8988T (cell line): ENCODE data around the gene RNF40.

Experiments used
- DNase-seq: peaks from one replicate; pipeline ENCODE4 v3.0.0; 2011

Gene RNF40

GRCh38 chr16:30761928-30762902 lies at the start of gene RNF40, which contains the start of gene CFAP119:
TSS of gene RNF40 (plus strand) at chr16:30762322. CDS start at chr16:30762546, 224 bp downstream.
TSS of gene CFAP119 (minus strand) at chr16:30762062. CDS start at chr16:30761748, 314 bp downstream.
- DNase-seq, result peak; percentile 91

GRCh38 chr16:30715750-30716445 lies 46.2 kb upstream of the RNF40 start:
- no peak for DNase-seq

- no peak for DNase-seq
Observed at GRCh38 chr16:30720086-30720485, 42.0 kb upstream of the RNF40 start.

- DNase-seq, result no peak
Observed at GRCh38 chr16:30720694-30721093, 41.4 kb upstream of the RNF40 start.

- DNase-seq, result no peak
Observed at GRCh38 chr16:30721167-30721566, 41.0 kb upstream of the RNF40 start.

GRCh38 chr16:30721606-30722005 lies 40.5 kb upstream of the RNF40 start:
- no peak for DNase-seq

- DNase-seq, result no peak
Observed at GRCh38 chr16:30722443-30722842, 39.7 kb upstream of the RNF40 start.

GRCh38 chr16:30722916-30723315 lies 39.2 kb upstream of the RNF40 start:
- no peak for DNase-seq

- DNase-seq, result no peak
Observed at GRCh38 chr16:30723725-30724355, 38.3 kb upstream of the RNF40 start.

GRCh38 chr16:30724641-30725417 lies 37.3 kb upstream of the RNF40 start:
- no peak for DNase-seq

- no peak for DNase-seq
Observed at GRCh38 chr16:30725418-30725792, 36.7 kb upstream of the RNF40 start.

- no peak for DNase-seq
Observed at GRCh38 chr16:30728321-30728720, 33.8 kb upstream of the RNF40 start.

- DNase-seq, result no peak
Observed at GRCh38 chr16:30728899-30729672, 33.0 kb upstream of the RNF40 start.

GRCh38 chr16:30731411-30731810 lies 30.7 kb upstream of the RNF40 start:
- DNase-seq, result no peak

GRCh38 chr16:30736995-30737793 lies 24.9 kb upstream of the RNF40 start:
- no peak for DNase-seq

GRCh38 chr16:30737794-30738648 lies 24.1 kb upstream of the RNF40 start:
- no peak for DNase-seq

- no peak for DNase-seq
Observed at GRCh38 chr16:30738984-30739951, 22.9 kb upstream of the RNF40 start.
